Keratinocyte (primary cell): ENCODE results near the gene ABI3BP. TPM values are rescaled to one million over a fixed set of nuclear protein-coding genes. Genes with fewer than 3 reads are reported as not detected.

Experiments used
- DNase-seq: peaks from one replicate; pipeline ENCODE4 v3.0.0-alpha.2; 2011; ENCODE audit warnings: low read depth, missing footprints, low spot score
- FAIRE-seq: peaks from 2 replicates; lab custom pipeline; 2011; peaks lifted over from hg19 to GRCh38; lab: Jason Lieb, UNC
- H2AFZ ChIP-seq: 2 replicates; pipeline ENCODE4 v1.6.0; 2012; ENCODE audit warnings: low read length, control low read depth, inconsistent platforms; ENCODE audit not compliant: control insufficient read depth
- H3K27ac ChIP-seq: 2 replicates; pipeline ENCODE4 v1.5.1; 2011; ENCODE audit warnings: low read length; ENCODE audit not compliant: control insufficient read depth, insufficient read depth
- H3K27me3 ChIP-seq: 3 replicates; pipeline ENCODE4 v1.6.0; 2011; ENCODE audit warnings: low read length; ENCODE audit not compliant: control insufficient read depth, insufficient read depth; ENCODE audit errors: extremely low read depth
- H3K36me3 ChIP-seq, 2 experiments: 2 replicates in 1 of 2; 3 replicates in 1 of 2; pipeline ENCODE4 v1.5.1; 2011; ENCODE audit warnings: low read length in 2 of 2, mild to moderate bottlenecking in 1 of 2; ENCODE audit not compliant: control insufficient read depth in 2 of 2, insufficient read depth in 2 of 2; ENCODE audit errors: extremely low read depth in 1 of 2
- H3K4me1 ChIP-seq: 3 replicates; pipeline ENCODE4 v1.5.1; 2011; ENCODE audit warnings: low read length; ENCODE audit not compliant: control insufficient read depth, insufficient read depth; ENCODE audit errors: extremely low read depth
- H3K4me2 ChIP-seq: 3 replicates; pipeline ENCODE4 v1.6.0; 2011; ENCODE audit warnings: low read depth, low read length; ENCODE audit not compliant: control insufficient read depth, insufficient read depth; ENCODE audit errors: extremely low read depth
- H3K4me3 ChIP-seq, 3 experiments: fragments of 200-600 bp in 1 of 3; sonication (generic) in 1 of 3; 2 replicates in 2 of 3; 3 replicates in 1 of 3; pipeline ENCODE4 v1.5.1; 2011 to 2016; ENCODE audit warnings: low read length in 3 of 3, mild to moderate bottlenecking in 3 of 3, control low read depth in 2 of 3, inconsistent platforms in 1 of 3, low read depth in 1 of 3, mixed read lengths in 1 of 3, mixed run types in 1 of 3, moderate library complexity in 1 of 3; ENCODE audit not compliant: control insufficient read depth in 2 of 3, insufficient read depth in 2 of 3; ENCODE audit errors: extremely low read depth in 1 of 3
- H3K79me2 ChIP-seq: 2 replicates; pipeline ENCODE4 v1.6.0; 2012; ENCODE audit warnings: low read length; ENCODE audit not compliant: control insufficient read depth, insufficient read depth
- H3K9ac ChIP-seq: 3 replicates; pipeline ENCODE4 v1.6.0; 2011; ENCODE audit warnings: low read length; ENCODE audit not compliant: control insufficient read depth, insufficient read depth; ENCODE audit errors: extremely low read depth
- H3K9me1 ChIP-seq: 3 replicates; pipeline ENCODE4 v1.6.0; 2011; ENCODE audit warnings: low read length; ENCODE audit not compliant: control insufficient read depth, insufficient read depth; ENCODE audit errors: extremely low read depth
- H3K9me3 ChIP-seq: 2 replicates; pipeline ENCODE4 v1.5.1; 2012; ENCODE audit warnings: low read depth, low read length; ENCODE audit not compliant: control insufficient read depth
- H4K20me1 ChIP-seq: 3 replicates; pipeline ENCODE4 v1.6.0; 2011; ENCODE audit warnings: low read length; ENCODE audit not compliant: control insufficient read depth, insufficient read depth; ENCODE audit errors: extremely low read depth
- EZH2 ChIP-seq: IDR thresholded peaks from one replicate; pipeline ENCODE4 v1.6.1; 2012; ENCODE audit warnings: inconsistent platforms, mild to moderate bottlenecking, low read length, moderate library complexity
- dilution Hi-C: fragments of 300-500 bp; cut with MboI; formaldehyde crosslinking; loops from one replicate; pipeline ENCODE4 v1.7.0; 2020; ENCODE audit warnings: low sequenced_read_pairs; ENCODE audit not compliant: extremely low pct_ligation_motif_present
- polyA plus RNA-seq, 5 experiments: library from polyadenylated mRNA; depleted of rRNA in 3 of 5; stranded (reverse) in 3 of 5; stranded (forward) in 1 of 5; unstranded in 1 of 5; fragments of >200 nt; gene quantifications; 1 replicate in 1 of 5; 2 replicates in 3 of 5; 3 replicates in 1 of 5; pipeline versions ENCODE4 v1.2.1 to v1.2.3, GENCODE V29; 2011 to 2012; ENCODE audit warnings: missing spikeins in 2 of 5, low read depth in 1 of 5, low replicate concordance in 1 of 5
- TF ChIP-seq, protein P1 (sequence below), 3 experiments: IDR thresholded peaks in 1 of 3; conservative IDR thresholded peaks in 1 of 3; optimal IDR thresholded peaks in 1 of 3; 2 replicates in 2 of 3; 3 replicates in 1 of 3; pipeline versions ENCODE3 to v1.5.1; 2011; ENCODE audit warnings: low read length in 3 of 3, mild to moderate bottlenecking in 3 of 3, moderate library complexity in 2 of 3, control low read depth in 1 of 3, inconsistent platforms in 1 of 3; ENCODE audit not compliant: insufficient read depth in 2 of 3; ENCODE audit errors: extremely low read depth in 1 of 3

Gene ABI3BP
- polyA plus RNA-seq, 1 donor (not counting 4 experiments of a cell fraction or from before 2014, with no cell fraction given): 0.59 TPM

DNA sequence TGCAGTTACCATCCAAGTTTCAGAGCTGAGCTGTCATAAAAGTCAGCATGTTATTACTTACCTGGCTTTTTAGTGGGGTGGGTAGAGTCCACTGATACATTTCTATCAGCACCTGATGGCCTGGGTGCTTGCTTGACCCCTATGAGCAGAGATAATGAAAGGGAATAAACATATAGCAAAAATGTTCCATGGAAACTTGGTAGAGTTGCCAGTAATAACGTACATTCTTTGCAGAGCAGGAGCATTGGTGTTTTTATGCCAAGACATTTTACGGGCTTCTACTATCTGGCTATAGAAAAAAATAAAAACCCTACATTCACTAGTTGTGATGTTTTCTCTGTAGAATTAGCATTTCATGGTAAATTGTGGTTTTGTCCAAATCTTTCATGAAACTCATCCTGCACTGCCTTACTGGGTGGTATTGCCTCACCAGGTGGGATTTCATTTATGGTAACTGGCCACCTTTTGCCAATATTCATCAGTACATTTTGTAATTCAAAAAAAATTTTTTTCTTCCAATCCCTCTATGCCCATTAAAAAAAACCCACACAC, 213.1 kb downstream of the ABI3BP start:
- no peak overlapping the region for H3K27ac ChIP-seq
- peaks cover 12% of the 10 kb centered on the region for H3K4me1 ChIP-seq
- H3K9me3 ChIP-seq: no peaks in the 10 kb centered on the region
- no peaks in the 10 kb centered on the region for H3K9me1 ChIP-seq
- H3K4me3 ChIP-seq: no peak overlapping the region
- H3K36me3 ChIP-seq: no peaks in the 10 kb centered on the region
- H3K4me2 ChIP-seq: no peak overlapping the region
- H2AFZ ChIP-seq: no peak overlapping the region
- dilution Hi-C loops: loop anchor here (25.0 kb wide), 1 partner anchor 107 kb away; no protein-coding TSS in a partner anchor
- no peak for TF ChIP-seq EZH2
- TF ChIP-seq, protein P1, sequence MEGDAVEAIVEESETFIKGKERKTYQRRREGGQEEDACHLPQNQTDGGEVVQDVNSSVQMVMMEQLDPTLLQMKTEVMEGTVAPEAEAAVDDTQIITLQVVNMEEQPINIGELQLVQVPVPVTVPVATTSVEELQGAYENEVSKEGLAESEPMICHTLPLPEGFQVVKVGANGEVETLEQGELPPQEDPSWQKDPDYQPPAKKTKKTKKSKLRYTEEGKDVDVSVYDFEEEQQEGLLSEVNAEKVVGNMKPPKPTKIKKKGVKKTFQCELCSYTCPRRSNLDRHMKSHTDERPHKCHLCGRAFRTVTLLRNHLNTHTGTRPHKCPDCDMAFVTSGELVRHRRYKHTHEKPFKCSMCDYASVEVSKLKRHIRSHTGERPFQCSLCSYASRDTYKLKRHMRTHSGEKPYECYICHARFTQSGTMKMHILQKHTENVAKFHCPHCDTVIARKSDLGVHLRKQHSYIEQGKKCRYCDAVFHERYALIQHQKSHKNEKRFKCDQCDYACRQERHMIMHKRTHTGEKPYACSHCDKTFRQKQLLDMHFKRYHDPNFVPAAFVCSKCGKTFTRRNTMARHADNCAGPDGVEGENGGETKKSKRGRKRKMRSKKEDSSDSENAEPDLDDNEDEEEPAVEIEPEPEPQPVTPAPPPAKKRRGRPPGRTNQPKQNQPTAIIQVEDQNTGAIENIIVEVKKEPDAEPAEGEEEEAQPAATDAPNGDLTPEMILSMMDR (optimal IDR thresholded peaks at IDR 0.05 in 1 of 3, IDR thresholded peaks at IDR 0.05 in 1 of 3, conservative IDR thresholded peaks at IDR 0.05 in 1 of 3; ENCODE audit: extremely low read depth in 1 of 3, insufficient read depth in 2 of 3, low read length in 3 of 3): no peak
- DNase-seq (no peak), FAIRE-seq (no peak)
- no peaks in the 10 kb centered on the region for H4K20me1 ChIP-seq
- no peak overlapping the region for H3K9ac ChIP-seq
- no peaks in the 10 kb centered on the region for H3K79me2 ChIP-seq
- no peaks in the 10 kb centered on the region for H3K27me3 ChIP-seq

DNA sequence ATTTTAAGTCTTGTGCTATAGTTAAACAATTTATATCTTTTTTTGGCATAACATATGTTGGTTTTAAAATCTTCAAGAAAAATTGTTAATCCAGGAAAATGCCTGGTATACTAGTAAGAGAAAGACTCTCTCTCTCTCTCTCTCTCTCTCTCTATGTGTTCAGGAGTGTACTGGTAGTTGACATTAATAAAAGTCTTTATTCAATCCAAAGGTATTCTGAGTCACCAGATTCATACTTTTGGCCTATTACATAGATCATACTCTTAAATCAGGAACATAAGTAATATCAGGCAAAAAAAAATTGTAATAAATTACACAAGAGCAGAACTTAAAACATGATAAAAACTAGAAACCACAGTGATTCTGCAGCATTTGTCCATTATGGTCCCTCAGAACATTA, 213.7 kb downstream of the ABI3BP start:
- H3K4me3 ChIP-seq: no peak overlapping the region
- no peak overlapping the region for H2AFZ ChIP-seq
- H3K4me2 ChIP-seq: no peak overlapping the region
- H3K9ac ChIP-seq: no peak overlapping the region
- TF ChIP-seq EZH2: no peak
- TF ChIP-seq, protein P1 (optimal IDR thresholded peaks at IDR 0.05 in 1 of 3, IDR thresholded peaks at IDR 0.05 in 1 of 3, conservative IDR thresholded peaks at IDR 0.05 in 1 of 3; ENCODE audit: extremely low read depth in 1 of 3, insufficient read depth in 2 of 3, low read length in 3 of 3): no peak
- H3K27me3 ChIP-seq: no peaks in the 10 kb centered on the region
- no peaks in the 10 kb centered on the region for H3K9me1 ChIP-seq
- H4K20me1 ChIP-seq: no peaks in the 10 kb centered on the region
- peaks cover 12% of the 10 kb centered on the region for H3K4me1 ChIP-seq
- no peaks in the 10 kb centered on the region for H3K36me3 ChIP-seq
- DNase-seq (no peak), FAIRE-seq (no peak)
- no peaks in the 10 kb centered on the region for H3K9me3 ChIP-seq
- no peak overlapping the region for H3K27ac ChIP-seq
- dilution Hi-C loops: loop anchor here (25.0 kb wide), 1 partner anchor 108 kb away; no protein-coding TSS in a partner anchor
- no peaks in the 10 kb centered on the region for H3K79me2 ChIP-seq
